GM18517 (cell line): Measurements from ENCODE around the gene THPO.

Experiments used
- ATAC-seq: cut with Tn5 transposase; IDR thresholded peaks from one replicate; pipeline ENCODE4 v1.9.1; 2021; ENCODE audit warnings: mild to moderate bottlenecking, moderate library complexity; ENCODE audit not compliant: unreplicated experiment

Gene THPO

GRCh38 chr3:184377882-184378445 is at the start of gene THPO:
Gene THPO, minus strand, starts transcription at chr3:184378207. Its CDS starts 1,948 bp downstream, at chr3:184376259.
- no peak for ATAC-seq

GRCh38 chr3:184426691-184427141 is 48.7 kb upstream of the THPO start:
- no peak for ATAC-seq

- no peak for ATAC-seq
Observed at GRCh38 chr3:184423561-184423960, 45.6 kb upstream of the THPO start.

GRCh38 chr3:184419171-184419570 is 41.2 kb upstream of the THPO start:
- ATAC-seq, result no peak

GRCh38 chr3:184417619-184418327 is 39.8 kb upstream of the THPO start:
- no peak for ATAC-seq

- no peak for ATAC-seq
Observed at GRCh38 chr3:184415203-184415490, 37.1 kb upstream of the THPO start.

GRCh38 chr3:184414418-184415202 is 36.6 kb upstream of the THPO start:
- ATAC-seq, result no peak

- no peak for ATAC-seq
Observed at GRCh38 chr3:184409946-184410500, 32.0 kb upstream of the THPO start.

GRCh38 chr3:184409331-184409926 is 31.4 kb upstream of the THPO start:
- no peak for ATAC-seq

GRCh38 chr3:184405075-184406030 is 27.3 kb upstream of the THPO start:
- ATAC-seq, result no peak

- ATAC-seq, result no peak
Observed at GRCh38 chr3:184399410-184399809, 21.4 kb upstream of the THPO start.

- ATAC-seq, result no peak
Observed at GRCh38 chr3:184395320-184395660, 17.3 kb upstream of the THPO start.

GRCh38 chr3:184391266-184391665 is 13.3 kb upstream of the THPO start:
- no peak for ATAC-seq

- no peak for ATAC-seq
Observed at GRCh38 chr3:184389935-184390528, 12.0 kb upstream of the THPO start.

GRCh38 chr3:184389384-184389783 is 11.4 kb upstream of the THPO start:
- no peak for ATAC-seq

- ATAC-seq, result no peak
Observed at GRCh38 chr3:184388936-184389230, 10.9 kb upstream of the THPO start.

GRCh38 chr3:184388164-184388935 is 10.3 kb upstream of the THPO start:
- no peak for ATAC-seq

- ATAC-seq, result no peak
Observed at GRCh38 chr3:184387174-184387714, 9.2 kb upstream of the THPO start.
